ENCODE measurements around the gene CLRN1.

CLRN1 gene

GRCh38 chr3:150945226-150946032 is 27.1 kb downstream of the CLRN1 start:
- TF ChIP-seq CTCF (IDR thresholded peaks at IDR 0.05; ENCODE audit: insufficient read depth, low read depth, low read length, missing control alignments) = no peak
- no peak overlapping the region for H3K4me3 ChIP-seq (ENCODE audit: low read length)
- DNase-seq (ENCODE audit: low read depth) = peak; percentile 39

- H3K4me3 ChIP-seq (ENCODE audit: low read length) = no peak overlapping the region
- DNase-seq (ENCODE audit: low read depth) = no peak
- no peak for TF ChIP-seq CTCF (IDR thresholded peaks at IDR 0.05; ENCODE audit: insufficient read depth, low read depth, low read length, missing control alignments)
Observed at GRCh38 chr3:150942221-150942620, 30.3 kb downstream of the CLRN1 start.

- TF ChIP-seq CTCF (IDR thresholded peaks at IDR 0.05; ENCODE audit: insufficient read depth, low read depth, low read length, missing control alignments) = no peak
- DNase-seq (ENCODE audit: low read depth) = no peak
- H3K4me3 ChIP-seq (ENCODE audit: low read length) = no peak overlapping the region
Observed at GRCh38 chr3:150936693-150937092, 35.8 kb downstream of the CLRN1 start.

GRCh38 chr3:150933473-150933995 is 39.0 kb downstream of the CLRN1 start:
- DNase-seq (ENCODE audit: low read depth) = no peak
- TF ChIP-seq CTCF (IDR thresholded peaks at IDR 0.05; ENCODE audit: insufficient read depth, low read depth, low read length, missing control alignments) = no peak
- H3K4me3 ChIP-seq (ENCODE audit: low read length) = no peak overlapping the region

GRCh38 chr3:150931745-150932144 is 40.8 kb downstream of the CLRN1 start:
- no peak overlapping the region for H3K4me3 ChIP-seq (ENCODE audit: low read length)
- no peak for DNase-seq (ENCODE audit: low read depth)
- TF ChIP-seq CTCF (IDR thresholded peaks at IDR 0.05; ENCODE audit: insufficient read depth, low read depth, low read length, missing control alignments) = no peak

- DNase-seq (ENCODE audit: low read depth) = no peak
- no peak overlapping the region for H3K4me3 ChIP-seq (ENCODE audit: low read length)
- TF ChIP-seq CTCF (IDR thresholded peaks at IDR 0.05; ENCODE audit: insufficient read depth, low read depth, low read length, missing control alignments) = no peak
Observed at GRCh38 chr3:150930839-150931238, 41.7 kb downstream of the CLRN1 start.

GRCh38 chr3:150928234-150928633 is 44.3 kb downstream of the CLRN1 start:
- no peak overlapping the region for H3K4me3 ChIP-seq (ENCODE audit: low read length)
- DNase-seq (ENCODE audit: low read depth) = no peak
- no peak for TF ChIP-seq CTCF (IDR thresholded peaks at IDR 0.05; ENCODE audit: insufficient read depth, low read depth, low read length, missing control alignments)
